Hematopoietic multipotent progenitor cell (in vitro differentiated cells): Measurements from ENCODE around the gene TTR. TPM values are rescaled to one million over a fixed set of nuclear protein-coding genes. Genes with fewer than 3 reads are reported as not detected.

ENCODE experiments used
- DNase-seq, 3 donors: peaks; one replicate each; pipeline ENCODE4 v3.0.0-alpha.2; 2011 to 2015; ENCODE audit warnings: low read depth in 2 of 3, low spot score in 2 of 3
- total RNA-seq: library from RNA; depleted of rRNA; stranded (reverse); fragments of >200 nt; gene quantifications from one replicate; pipeline ENCODE4 v1.2.3, GENCODE V29; 2012

The TTR gene
- total RNA-seq, 1 donor, result under 0.01 TPM

DNA sequence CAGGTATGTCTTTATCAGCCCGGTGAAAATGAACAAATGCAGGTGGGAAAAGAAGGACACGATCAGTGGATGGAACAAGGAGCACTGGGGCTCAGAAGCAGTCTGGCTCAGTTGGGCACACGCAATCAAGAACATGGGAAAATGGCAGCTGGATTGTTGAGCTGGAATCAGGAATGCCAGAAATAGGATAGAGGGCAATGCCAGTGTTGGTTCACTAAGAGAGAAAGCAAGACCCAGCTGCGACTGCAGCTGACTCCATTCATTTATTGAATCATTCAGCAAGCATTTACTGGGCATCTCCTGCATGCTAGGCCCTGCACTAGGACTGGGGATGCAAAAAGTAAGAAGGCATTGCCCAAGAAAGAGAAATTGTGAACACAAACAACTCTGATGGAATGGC is 13.6 kb upstream of the TTR start:
- DNase-seq, result no peak

DNA sequence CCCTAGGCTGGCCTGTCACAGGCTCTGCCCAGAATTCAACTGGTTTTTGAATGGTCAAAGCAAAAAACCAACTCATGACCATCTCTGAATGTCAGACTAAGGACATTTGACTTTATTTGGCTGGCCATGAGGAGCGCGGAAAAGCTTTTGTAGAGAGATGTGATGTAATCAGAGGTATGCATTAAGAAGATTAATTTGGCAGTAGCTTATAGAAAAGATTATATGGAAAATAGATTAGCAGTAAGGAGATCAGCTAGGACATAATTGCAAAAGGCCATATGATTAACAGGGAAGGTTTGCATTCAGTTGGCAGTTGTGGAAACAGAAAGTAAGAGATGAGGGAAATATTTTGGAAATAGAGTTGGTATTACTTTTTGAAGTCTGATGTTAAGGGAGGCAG is 12.3 kb upstream of the TTR start:
- DNase-seq, result no peak

DNA sequence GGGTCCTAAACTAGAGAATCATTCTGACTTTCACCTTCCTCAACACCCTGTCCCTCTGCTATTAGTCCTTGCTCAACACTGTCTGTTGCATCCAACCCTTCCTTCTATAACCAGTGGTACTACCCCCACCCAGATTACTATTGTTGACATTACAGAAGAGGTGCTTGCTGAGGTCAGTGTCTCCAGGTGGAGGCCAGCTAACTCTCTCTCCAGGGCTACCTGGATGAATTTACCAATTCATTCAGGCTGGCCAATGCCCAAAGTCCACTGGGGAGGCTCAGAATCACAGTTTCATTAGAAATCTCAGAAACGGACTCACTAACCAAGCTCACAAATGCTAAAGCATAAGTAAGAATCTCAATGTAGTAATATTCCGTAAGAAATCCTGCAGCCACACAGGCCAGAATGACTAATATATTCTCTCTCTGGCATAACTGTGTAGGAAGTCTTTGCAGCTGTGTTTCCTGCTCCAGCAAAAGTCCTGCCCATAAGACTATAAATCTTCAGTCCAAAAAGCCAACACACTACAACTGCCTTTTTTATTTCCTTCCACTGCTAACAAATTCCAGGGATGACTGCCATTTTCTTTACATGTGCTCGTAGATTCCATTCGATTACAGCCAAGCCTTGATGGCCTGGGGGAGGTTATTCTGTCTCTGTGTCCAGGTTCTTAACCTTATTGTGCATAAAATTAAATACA is 10.0 kb upstream of the TTR start:
- peak in 2 of 3 donors; percentile 66 to 88 for DNase-seq

DNA sequence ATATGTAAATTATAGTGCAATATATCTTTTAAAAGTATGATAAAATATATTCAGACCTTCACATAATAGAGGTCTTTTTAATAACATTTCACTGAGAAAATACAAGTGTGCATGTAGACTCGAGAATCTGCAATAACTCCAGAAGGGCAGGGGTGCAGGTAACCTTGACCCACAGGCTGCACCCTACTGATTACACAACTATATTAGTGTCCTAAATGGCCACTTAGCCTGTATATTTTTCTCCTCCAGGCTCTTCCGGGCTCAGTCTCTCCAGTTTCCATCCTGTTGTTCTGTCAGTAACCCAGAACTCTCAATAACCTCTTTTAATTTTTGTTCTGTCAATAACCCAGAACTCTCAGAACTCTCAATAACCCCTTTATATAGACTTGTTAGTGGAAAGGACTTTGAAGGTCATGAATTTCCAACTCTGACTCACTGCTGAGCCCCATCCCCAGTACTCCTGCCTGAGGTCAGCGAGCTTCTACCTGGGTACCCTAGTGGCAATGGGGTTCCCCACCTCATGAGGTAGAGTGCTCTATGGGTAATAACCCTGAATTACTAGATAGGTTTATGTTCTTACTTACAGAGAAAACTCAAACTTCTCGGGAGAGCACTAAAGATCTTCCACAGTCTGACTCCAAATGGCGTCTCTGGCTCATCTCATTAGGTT is 8.4 kb upstream of the TTR start:
- DNase-seq, result no peak

DNA sequence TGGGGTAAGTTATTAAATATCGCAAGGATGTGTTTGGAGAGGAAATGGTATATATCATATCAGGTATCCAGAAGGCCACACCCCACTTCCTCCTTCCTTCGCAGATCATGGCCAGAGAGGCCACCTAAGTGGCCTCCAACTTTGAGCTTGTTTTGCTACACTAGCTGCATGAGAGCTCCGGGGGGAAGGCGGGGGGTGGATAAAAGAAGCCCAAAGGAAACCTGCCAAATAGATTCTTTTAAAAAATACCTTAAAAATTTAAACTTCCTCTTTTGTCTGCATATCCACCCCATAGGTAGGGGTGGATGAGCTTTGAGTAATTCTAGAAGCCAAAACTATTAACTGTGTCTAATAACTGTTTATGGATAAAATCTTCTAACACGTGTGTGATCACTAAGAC is 5.7 kb upstream of the TTR start:
- DNase-seq, result peak in 1 of 3 donors; percentile 28

DNA sequence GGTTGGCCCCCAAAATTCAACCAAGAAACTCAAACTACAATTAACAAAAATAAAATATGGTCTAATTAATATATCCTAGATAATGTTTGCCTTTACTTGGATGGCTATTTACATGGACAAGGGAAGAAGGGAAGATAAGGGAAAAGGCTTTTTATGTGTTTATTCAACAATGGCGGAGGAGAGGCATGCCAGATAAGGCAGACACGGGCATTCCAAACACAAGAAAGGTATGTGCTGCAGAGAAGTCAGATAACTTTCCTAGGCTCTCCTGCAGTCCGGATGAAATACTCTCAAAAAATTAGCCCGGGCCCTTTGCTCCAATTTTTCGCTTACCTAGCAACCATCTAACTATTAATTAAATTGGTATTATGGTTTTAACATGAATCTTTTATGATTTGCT is 5.1 kb upstream of the TTR start:
- DNase-seq, result no peak

DNA sequence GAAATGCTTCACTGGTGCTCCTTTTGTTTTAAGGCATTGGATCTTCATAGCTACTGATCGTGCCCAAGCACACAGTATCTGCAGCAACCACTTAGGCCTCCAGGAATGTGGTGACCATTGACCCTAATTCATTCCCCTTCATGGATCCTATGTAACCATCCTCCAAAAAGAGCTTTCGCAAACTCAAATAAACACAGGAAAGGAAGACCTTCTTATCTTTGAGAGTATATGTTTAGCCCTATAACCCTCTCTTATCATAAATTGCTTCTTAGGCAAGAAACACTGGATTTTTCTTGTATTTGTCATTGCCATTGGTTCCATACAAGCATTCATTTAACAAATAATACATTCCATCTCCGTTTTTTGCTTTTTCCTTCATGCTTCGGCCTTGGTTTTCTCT is 4.1 kb upstream of the TTR start:
- DNase-seq, result no peak

DNA sequence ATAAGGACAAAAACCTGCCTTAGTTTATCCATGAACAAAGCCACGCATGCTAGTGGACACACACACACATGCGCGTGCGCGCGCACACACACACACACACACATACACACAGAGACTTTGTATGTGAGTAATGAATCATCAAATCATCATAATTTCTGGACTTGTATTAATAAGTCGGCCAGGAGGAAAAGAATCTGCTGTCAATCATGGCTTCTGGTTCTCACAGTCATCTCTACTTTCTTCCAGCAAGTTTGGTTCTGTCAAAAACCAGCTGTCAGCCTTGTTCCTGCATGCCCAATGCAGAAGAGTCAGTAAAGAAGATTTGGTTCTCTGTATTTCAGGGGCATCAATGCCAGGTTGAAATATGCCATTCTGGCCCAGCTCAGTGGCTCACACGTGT is 1.1 kb upstream of the TTR start:
- no peak for DNase-seq

DNA sequence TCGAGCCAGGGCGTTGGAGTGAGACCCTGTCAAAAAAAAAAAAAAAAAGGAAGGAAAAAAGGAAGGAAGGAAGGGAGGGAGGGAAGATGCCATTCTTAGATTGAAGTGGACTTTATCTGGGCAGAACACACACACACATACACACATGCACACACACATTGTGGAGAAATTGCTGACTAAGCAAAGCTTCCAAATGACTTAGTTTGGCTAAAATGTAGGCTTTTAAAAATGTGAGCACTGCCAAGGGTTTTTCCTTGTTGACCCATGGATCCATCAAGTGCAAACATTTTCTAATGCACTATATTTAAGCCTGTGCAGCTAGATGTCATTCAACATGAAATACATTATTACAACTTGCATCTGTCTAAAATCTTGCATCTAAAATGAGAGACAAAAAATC is 564 bp upstream of the TTR start:
- no peak for DNase-seq

DNA sequence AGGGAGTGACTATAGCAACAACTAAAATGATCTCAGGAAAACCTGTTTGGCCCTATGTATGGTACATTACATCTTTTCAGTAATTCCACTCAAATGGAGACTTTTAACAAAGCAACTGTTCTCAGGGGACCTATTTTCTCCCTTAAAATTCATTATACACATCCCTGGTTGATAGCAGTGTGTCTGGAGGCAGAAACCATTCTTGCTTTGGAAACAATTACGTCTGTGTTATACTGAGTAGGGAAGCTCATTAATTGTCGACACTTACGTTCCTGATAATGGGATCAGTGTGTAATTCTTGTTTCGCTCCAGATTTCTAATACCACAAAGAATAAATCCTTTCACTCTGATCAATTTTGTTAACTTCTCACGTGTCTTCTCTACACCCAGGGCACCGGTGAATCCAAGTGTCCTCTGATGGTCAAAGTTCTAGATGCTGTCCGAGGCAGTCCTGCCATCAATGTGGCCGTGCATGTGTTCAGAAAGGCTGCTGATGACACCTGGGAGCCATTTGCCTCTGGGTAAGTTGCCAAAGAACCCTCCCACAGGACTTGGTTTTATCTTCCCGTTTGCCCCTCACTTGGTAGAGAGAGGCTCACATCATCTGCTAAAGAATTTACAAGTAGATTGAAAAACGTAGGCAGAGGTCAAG is 955 bp downstream of the TTR start:
- no peak for DNase-seq

DNA sequence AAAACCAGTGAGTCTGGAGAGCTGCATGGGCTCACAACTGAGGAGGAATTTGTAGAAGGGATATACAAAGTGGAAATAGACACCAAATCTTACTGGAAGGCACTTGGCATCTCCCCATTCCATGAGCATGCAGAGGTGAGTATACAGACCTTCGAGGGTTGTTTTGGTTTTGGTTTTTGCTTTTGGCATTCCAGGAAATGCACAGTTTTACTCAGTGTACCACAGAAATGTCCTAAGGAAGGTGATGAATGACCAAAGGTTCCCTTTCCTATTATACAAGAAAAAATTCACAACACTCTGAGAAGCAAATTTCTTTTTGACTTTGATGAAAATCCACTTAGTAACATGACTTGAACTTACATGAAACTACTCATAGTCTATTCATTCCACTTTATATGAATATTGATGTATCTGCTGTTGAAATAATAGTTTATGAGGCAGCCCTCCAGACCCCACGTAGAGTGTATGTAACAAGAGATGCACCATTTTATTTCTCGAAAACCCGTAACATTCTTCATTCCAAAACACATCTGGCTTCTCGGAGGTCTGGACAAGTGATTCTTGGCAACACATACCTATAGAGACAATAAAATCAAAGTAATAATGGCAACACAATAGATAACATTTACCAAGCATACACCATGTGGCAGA is 3.6 kb downstream of the TTR start:
- no peak for DNase-seq

DNA sequence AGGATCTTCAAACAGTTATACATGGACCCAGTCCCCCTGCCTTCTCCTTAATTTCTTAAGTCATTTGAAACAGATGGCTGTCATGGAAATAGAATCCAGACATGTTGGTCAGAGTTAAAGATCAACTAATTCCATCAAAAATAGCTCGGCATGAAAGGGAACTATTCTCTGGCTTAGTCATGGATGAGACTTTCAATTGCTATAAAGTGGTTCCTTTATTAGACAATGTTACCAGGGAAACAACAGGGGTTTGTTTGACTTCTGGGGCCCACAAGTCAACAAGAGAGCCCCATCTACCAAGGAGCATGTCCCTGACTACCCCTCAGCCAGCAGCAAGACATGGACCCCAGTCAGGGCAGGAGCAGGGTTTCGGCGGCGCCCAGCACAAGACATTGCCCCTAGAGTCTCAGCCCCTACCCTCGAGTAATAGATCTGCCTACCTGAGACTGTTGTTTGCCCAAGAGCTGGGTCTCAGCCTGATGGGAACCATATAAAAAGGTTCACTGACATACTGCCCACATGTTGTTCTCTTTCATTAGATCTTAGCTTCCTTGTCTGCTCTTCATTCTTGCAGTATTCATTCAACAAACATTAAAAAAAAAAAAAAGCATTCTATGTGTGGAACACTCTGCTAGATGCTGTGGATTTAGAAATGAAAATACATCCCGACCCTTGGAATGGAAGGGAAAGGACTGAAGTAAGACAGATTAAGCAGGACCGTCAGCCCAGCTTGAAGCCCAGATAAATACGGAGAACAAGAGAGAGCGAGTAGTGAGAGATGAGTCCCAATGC is 4.6 kb downstream of the TTR start:
- DNase-seq, result no peak

DNA sequence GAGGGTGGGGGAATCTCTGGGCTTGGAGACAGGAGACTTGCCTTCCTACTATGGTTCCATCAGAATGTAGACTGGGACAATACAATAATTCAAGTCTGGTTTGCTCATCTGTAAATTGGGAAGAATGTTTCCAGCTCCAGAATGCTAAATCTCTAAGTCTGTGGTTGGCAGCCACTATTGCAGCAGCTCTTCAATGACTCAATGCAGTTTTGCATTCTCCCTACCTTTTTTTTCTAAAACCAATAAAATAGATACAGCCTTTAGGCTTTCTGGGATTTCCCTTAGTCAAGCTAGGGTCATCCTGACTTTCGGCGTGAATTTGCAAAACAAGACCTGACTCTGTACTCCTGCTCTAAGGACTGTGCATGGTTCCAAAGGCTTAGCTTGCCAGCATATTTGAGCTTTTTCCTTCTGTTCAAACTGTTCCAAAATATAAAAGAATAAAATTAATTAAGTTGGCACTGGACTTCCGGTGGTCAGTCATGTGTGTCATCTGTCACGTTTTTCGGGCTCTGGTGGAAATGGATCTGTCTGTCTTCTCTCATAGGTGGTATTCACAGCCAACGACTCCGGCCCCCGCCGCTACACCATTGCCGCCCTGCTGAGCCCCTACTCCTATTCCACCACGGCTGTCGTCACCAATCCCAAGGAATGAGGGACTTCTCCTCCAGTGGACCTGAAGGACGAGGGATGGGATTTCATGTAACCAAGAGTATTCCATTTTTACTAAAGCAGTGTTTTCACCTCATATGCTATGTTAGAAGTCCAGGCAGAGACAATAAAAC is 6.5 kb downstream of the TTR start:
- no peak for DNase-seq

DNA sequence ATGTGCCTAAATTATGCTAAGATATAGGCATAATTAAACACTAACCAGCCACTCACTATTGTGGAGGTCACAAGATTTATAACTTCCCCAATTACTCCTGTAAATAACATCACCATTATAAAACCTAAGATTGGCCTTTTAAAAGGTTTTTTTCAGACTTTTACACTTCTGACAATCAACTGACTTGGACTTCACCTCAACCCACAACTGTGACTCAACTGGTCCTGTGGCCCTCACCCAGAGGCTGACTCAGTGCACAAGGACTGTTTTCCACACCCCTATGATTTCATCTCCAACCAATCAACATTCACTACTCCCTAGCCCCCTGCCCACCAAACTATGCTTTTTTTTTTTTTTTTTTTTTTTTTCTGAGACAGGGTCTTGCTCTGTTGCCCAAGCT is 11.6 kb downstream of the TTR start:
- peak in 1 of 3 donors; percentile 36 for DNase-seq

DNA sequence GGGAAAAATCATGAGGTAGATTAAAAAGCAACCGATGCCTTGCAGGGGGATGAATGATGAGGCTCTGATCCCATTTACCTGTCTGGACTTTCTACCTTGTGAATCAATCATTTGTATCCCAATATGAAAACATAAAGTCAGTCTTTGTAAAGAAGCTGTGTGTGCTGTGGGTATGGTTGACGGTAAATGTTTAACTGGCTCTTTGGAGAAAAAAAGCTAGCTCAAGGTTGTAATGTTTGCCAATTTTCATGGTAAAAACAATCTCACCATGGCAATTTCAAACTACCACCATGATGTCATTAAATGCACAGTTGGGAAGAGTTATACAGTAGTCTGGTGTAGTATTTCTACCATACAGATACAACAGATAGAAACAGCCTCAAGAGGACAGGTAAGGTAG is 14.6 kb downstream of the TTR start:
- DNase-seq, result no peak

DNA sequence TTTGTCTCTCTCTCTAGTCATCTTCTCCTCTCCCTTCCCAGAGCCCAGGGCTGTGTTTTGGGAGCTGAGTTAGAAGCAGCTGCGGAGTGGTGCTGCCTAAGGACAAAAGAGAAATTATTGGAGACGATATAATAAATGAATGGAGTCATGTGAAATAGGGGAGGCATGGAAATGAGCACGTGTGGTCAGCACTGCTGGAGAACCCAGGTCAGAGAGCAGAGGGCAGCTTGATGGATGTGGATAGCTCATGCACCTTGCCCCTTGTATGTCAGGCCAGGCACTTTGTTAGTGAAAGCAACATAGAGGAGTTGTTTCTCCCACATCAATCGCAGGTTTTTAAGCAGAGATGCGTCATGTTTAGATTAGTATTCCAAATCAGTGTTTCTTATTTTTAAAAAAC is 15.7 kb downstream of the TTR start:
- no peak for DNase-seq

DNA sequence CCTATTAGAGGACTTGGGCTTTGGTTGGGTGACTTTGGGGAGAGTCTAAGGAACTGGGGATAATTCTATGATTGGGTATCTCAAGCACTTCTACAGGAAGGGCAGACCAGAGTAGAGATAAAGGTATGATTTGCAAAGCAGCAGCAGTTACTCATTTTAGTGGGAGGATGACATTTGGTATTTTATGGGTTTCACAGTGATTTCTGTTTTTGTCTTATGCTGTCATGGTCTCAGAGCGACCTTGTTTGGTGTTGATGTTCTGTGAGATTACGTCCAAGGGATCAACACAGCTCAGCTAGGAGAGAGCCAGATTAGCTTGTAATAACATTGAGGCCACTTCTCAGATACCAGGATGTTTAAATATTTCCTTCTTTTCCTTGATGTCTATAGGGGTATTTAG is 18.2 kb downstream of the TTR start:
- DNase-seq, result no peak

DNA sequence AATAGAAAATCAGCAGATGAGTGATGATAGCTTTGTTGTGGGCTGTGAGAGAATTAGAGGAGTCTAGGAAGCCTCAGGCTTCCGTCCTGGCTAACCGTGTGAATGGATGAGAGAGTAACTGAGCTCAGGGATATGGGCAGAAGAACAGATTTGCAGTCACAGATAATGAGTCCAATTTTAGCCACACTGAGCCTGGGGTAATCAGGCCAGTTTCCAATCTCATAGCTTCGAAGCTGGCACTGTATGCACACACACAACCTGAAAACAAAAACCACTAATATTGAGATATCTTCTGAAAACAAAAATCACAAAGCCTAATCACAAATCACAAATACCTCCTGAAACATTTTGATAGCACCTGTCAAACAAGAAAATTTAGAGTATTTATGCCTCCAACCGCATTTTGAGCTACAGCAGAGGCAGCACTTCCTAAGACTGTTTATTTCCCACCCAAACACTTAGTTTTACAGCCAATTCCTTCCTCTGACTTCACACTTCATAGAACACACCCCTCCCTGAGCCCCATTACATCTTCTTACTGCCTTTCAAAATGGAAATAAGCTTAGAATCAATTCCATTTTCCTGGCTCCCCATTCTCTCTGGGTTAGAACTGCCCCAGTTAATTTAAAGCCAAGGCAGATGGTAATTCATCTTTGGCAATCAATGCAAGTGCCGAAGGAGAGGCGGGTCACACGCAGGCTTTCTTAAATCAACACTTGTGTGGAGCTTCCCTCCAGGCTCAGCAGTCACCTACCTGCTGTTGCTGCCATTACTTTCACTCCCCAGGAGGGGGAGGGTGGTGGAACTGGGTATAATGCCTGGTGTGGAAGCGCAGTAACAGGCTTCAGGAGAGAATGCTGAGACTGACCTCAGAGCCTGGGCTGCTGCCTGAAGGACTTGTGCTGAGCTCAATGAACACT is 18.9 kb downstream of the TTR start:
- DNase-seq, result peak in 2 of 3 donors; percentile 43 to 54

DNA sequence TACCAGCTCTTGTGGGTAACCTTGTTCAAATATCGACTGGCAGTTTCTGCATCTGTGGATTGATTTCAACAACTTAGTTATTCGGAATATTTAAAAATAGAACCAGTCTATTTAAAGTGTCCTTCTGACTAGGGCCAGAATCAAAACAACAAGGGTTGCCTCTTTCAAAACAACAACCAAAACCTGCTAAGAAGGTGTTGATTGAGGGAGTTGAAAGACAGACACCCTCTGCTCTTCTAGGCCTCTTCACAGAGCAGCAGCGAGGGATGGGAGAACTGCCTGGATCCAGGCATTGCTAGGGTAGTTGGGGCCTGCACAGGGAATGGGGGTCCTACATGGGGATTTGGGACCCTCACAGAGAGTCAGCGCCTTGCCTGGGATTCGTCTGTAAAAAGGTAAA is 19.8 kb downstream of the TTR start:
- DNase-seq, result no peak
